Measurements from ENCODE around the gene FAAP24.
"Not testable (repeated sequence)": the region's sequence is repeated elsewhere in the genome, so short reads cannot be mapped to it uniquely, and the experiment has no call there.

DNA sequence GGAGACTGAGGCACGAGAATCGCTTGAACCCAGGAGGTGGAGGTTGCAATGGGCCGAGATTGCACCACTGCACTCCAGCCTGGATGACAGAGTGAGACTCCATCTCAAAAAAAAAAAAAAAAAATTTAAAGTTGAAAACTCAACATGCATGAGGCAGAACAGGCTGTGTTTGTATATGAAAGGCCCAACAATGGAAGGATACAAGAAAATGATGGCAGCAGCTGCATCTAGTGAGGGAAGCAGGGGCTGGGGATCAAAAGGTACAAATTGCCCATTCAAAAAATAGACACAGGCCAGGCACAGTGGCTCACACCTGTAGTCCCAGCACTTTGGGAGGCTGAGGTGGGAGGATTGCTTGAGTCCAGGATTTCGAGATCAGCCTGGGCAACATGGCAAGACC lies 5.8 kb downstream of the FAAP24 start:
- TF ChIP-seq CTCF, POLR2AphosphoS5, POLR2A, EP300 (IDR thresholded peaks at IDR 0.05): not testable (repeated sequence)
